Naive thymus-derived CD8-positive, alpha-beta T cell (primary cell): ENCODE data around the gene ATP6V0A4. TPM values are rescaled to one million over a fixed set of nuclear protein-coding genes. Genes with fewer than 3 reads are reported as not detected.
"Not testable (repeated sequence)": the region's sequence is repeated elsewhere in the genome, so short reads cannot be mapped to it uniquely, and the experiment has no call there.

Experiments
- ATAC-seq, 2 donors: fragments of 150-1000 bp; cut with Tn5 transposase in 1 of 2; sonication (Bioruptor Pico), chemical (Tn5 transposase) in 1 of 2; 1 replicate in 1 of 2; 2 replicates in 1 of 2; pipeline ENCODE4 v1.10.0; 2021; ENCODE audit warnings: mild to moderate bottlenecking in 2 of 2, moderate library complexity in 2 of 2
- POLR2A ChIA-PET: fragments of 350-600 bp; sonication (Branson Sonifier 250); formaldehyde crosslinking; loops from one replicate; lab custom pipeline; 2021; ENCODE audit warnings: antibody characterized with exemption; lab: Charles Lee
- DNase-seq, 10 donors: peaks; one replicate each; pipeline versions ENCODE4 v3.0.0 to v3.0.0-alpha.2; 2020 to 2022
- H3K27ac Mint-ChIP-seq, 10 donors: one replicate each; pipeline ENCODE4 v1.8.0; 2020 to 2022; ENCODE audit warnings: mild to moderate bottlenecking in 10 of 10, mixed read lengths in 10 of 10, moderate library complexity in 4 of 10, inconsistent platforms in 1 of 10
- H3K27me3 Mint-ChIP-seq, 5 donors: one replicate each; pipeline ENCODE4 v1.8.0; 2021 to 2022; ENCODE audit warnings: mixed read lengths in 5 of 5
- H3K36me3 Mint-ChIP-seq, 3 donors: one replicate each; pipeline ENCODE4 v1.8.0; 2020 to 2022; ENCODE audit warnings: mixed read lengths in 3 of 3, mild to moderate bottlenecking in 2 of 3, inconsistent platforms in 1 of 3
- H3K4me1 Mint-ChIP-seq, 4 donors: one replicate each; pipeline ENCODE4 v1.8.0; 2021 to 2022; ENCODE audit warnings: mixed read lengths in 4 of 4
- H3K4me3 Mint-ChIP-seq, 10 donors: one replicate each; pipeline ENCODE4 v1.8.0; 2020 to 2022; ENCODE audit warnings: mild to moderate bottlenecking in 10 of 10, mixed read lengths in 10 of 10, moderate library complexity in 6 of 10, inconsistent platforms in 1 of 10
- H3K9me3 Mint-ChIP-seq, 9 donors: one replicate each; pipeline ENCODE4 v1.8.0; 2020 to 2022; ENCODE audit warnings: mixed read lengths in 9 of 9, mild to moderate bottlenecking in 3 of 9, inconsistent platforms in 1 of 9, moderate library complexity in 1 of 9
- polyA plus RNA-seq, 3 donors: library from polyadenylated mRNA; unstranded; fragments of 300-500 nt; fragmentation: Illumina TruSeq; gene quantifications; one replicate each; pipeline ENCODE4 v1.2.3, GENCODE V29; 2021
- total RNA-seq, 8 experiments: library from RNA in 2 of 8; stranded (reverse) in 2 of 8; gene quantifications; one replicate each; pipeline ENCODE4 v1.2.3 and lab custom pipeline; 2021 to 2026

Gene ATP6V0A4
- total and polyA plus RNA-seq, 5 experiments from 2014 or later, result not detected

DNA sequence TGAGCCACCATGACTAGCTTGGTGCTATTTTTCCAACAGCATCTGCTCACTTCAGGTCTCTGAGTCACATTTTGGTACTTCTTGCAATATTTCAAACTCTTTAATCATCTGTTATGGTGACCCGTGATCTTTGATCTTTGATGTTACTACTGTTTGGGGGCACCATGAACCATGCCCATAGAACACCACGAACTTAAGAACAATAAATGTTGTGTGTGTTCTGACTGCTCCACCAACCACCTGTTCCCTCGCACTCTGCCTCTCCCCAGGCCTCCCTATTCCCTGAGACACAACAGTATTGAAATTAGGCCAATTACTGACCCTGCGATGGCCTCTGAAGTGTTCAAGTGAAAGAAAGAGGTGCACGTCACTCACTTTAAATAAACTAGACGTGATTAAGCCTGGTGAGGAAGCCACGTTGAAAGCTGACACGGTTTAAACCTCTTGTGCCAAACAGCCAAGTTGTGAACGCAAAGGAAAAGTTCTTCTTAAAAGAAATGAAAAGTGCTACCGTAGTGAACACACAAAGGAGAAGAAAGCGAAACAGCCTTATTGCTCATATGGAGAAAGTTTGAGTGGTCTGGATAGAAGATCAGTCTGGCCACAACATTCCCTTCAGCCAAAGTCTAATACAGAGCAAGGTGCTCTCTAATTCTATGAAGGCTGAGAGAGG, 27.2 kb upstream of the ATP6V0A4 start:
- Mint-ChIP-seq H3K9me3 (peaks cover 0 to 5% (median 0%) of the 10 kb centered on the region in 9 donors), H3K4me3 (no peak overlapping the region), H3K27me3 (peaks cover 0 to 7% (median 0%) of the 10 kb centered on the region in 5 donors), H3K27ac (no peak overlapping the region), H3K4me1 (peaks cover 0 to 6% (median 1%) of the 10 kb centered on the region in 4 donors), H3K36me3 (peaks cover 0 to 5% (median 0%) of the 10 kb centered on the region in 3 donors)
- POLR2A ChIA-PET, result no interaction called here
- no peak for ATAC-seq
- DNase-seq, result no peak

DNA sequence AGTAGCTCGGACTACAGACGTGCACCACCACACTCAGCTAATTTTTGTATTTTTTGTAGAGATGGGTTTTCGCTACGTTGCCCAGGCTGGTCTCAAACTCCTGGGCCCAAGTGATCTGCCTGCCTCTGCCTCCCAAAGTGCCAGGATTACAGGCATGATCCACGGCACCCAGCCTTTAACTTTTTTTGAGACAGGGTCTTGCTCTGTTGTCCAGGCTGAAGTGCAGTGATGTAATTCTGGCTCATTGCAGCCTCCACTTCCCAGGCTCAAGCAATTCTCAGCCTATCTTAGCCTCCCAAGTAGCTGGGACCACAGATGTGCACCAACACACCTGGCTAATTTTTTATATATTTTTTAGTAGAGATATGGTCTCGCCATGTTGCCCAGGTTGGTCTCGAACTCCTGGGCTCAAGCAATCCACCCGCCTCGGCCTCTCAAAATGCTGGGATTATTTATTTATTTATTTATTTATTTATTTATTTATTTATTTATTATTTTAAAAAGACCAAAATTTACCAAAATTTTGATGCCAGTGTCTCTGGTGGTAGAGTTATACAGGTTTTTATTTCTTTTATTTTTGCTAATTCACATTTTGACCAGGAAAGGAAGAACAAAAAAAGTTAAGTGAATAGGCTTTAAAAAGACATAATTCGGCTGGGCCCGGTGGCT, 25.0 kb upstream of the ATP6V0A4 start:
- POLR2A ChIA-PET, result no interaction called here
- H3K27me3 Mint-ChIP-seq, result peaks cover 0 to 7% (median 0%) of the 10 kb centered on the region in 5 donors
- peaks cover 0 to 12% (median 2%) of the 10 kb centered on the region in 9 donors for H3K9me3 Mint-ChIP-seq
- peaks cover 0 to 5% (median 0%) of the 10 kb centered on the region in 3 donors for H3K36me3 Mint-ChIP-seq
- no peak for DNase-seq
- H3K27ac Mint-ChIP-seq, result no peak overlapping the region
- peaks cover 0 to 6% (median 1%) of the 10 kb centered on the region in 4 donors for H3K4me1 Mint-ChIP-seq
- no peak for ATAC-seq
- H3K4me3 Mint-ChIP-seq, result no peak overlapping the region

DNA sequence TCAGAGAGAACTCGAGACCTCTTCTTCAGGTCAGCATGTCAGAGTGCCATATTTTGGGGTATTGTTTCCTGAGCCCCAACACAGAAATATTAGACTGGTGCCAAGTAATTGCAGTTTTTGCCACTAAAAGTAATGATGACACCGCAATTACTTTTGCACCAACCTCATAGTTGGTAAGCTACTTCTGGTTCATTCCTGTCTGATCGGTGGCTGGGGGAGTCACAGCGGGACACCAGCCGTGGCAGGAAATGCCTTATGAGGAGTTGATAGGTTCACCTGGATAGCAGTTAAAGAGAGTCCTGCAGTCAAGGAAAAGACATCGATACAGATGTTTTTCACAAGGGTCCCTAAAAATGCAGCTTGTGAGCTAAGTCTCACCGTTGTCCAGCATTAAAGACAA, 23.9 kb upstream of the ATP6V0A4 start:
- no peak overlapping the region for H3K27ac Mint-ChIP-seq

DNA sequence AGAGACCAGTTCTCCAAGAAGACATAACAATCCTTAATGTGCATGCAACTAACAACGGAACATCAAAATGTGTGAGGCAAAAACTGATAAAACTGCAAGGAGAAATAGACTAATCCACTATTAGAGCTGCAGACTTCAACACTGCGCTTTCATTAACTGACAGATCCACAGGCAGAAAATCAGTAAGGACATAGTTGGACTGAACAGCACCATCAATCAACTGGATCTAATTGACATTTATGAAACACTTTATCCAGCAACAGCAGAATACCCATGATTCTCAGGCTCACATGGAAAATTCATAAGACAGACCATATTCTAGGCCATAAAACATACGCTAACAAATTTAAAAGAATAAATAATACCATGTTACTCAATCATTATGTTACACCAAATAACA, 21.6 kb upstream of the ATP6V0A4 start:
- H3K27ac Mint-ChIP-seq, result no peak overlapping the region
- H3K36me3 Mint-ChIP-seq, result no peaks in the 10 kb centered on the region
- H3K4me3 Mint-ChIP-seq, result no peak overlapping the region
- no peaks in the 10 kb centered on the region for H3K4me1 Mint-ChIP-seq
- H3K9me3 Mint-ChIP-seq, result peaks cover 0 to 12% (median 0%) of the 10 kb centered on the region in 9 donors
- H3K27me3 Mint-ChIP-seq, result no peaks in the 10 kb centered on the region
- POLR2A ChIA-PET, result no interaction called here
- no peak for ATAC-seq
- DNase-seq, result no peak

More for the DNA sequence above, 23.9 kb upstream of the ATP6V0A4 start:
- Mint-ChIP-seq H3K9me3 (peaks cover 0 to 12% (median 2%) of the 10 kb centered on the region in 9 donors), H3K36me3 (peaks cover 0 to 5% (median 0%) of the 10 kb centered on the region in 3 donors), H3K27me3 (peaks cover 0 to 7% (median 0%) of the 10 kb centered on the region in 5 donors), H3K4me3 (no peak overlapping the region), H3K4me1 (peaks cover 0 to 6% (median 1%) of the 10 kb centered on the region in 4 donors)
- no peak for ATAC-seq
- no peak for DNase-seq
- POLR2A ChIA-PET, result interaction anchor here (0.5 kb wide), 1 partner anchor 780 kb away, joined by 5 read pairs; no protein-coding TSS in a partner anchor

DNA sequence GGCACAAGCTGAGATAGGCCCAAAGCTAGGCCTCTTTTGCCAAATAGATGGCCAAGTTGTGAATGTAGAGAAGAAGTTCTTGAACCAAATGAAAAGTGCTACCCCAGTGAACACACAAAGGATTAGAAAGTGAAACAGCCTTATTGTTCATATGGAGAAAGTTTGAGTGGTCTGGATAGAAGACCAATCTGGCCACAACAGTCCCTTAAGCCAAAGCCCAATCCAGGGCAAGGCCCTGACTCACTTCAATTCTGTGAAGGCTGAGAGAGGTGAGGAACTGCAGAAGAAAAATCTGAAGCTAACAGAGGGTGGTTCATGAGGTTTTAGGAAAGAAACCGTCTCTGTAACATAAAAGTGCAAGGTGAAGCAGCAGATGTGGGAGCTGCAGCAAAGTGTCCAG, 18.7 kb upstream of the ATP6V0A4 start:
- DNase-seq (no peak), ATAC-seq (no peak)
- no peak overlapping the region for H3K4me3 Mint-ChIP-seq
- H3K36me3 Mint-ChIP-seq, result no peaks in the 10 kb centered on the region
- no peak overlapping the region for H3K27ac Mint-ChIP-seq
- POLR2A ChIA-PET, result no interaction called here
- H3K4me1 Mint-ChIP-seq, result no peaks in the 10 kb centered on the region
- H3K9me3 Mint-ChIP-seq, result peaks cover 0 to 12% (median 0%) of the 10 kb centered on the region in 9 donors
- H3K27me3 Mint-ChIP-seq, result no peaks in the 10 kb centered on the region

DNA sequence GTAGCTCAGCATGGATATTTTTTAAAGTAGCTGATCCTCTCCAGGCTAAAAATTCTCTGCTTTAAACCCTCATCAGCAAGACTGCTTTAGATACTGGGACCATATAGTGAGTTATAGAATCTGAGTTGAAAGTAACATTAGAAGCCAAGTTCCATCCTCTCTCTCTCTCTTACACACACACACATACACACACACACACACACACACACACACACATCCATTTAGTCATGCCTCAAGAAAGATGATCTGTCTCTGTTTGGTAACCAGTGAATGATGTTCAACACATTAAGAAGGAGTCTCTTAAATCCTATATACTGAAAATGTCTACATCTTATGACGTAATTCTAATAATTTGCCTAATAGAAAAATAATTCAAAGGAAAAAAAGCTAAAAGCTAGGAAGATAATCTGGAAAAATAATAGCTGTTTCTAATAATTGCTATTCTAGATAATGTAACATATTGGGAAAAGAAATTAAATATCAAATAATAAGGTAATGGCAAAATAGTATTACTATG, 16.9 kb upstream of the ATP6V0A4 start:
- Mint-ChIP-seq H3K27ac (no peak overlapping the region), H3K36me3 (no peaks in the 10 kb centered on the region), H3K4me1 (no peaks in the 10 kb centered on the region), H3K4me3 (no peak overlapping the region), H3K9me3 (peaks cover 0 to 12% (median 0%) of the 10 kb centered on the region in 9 donors), H3K27me3 (no peaks in the 10 kb centered on the region)
- POLR2A ChIA-PET, result no interaction called here
- DNase-seq, result no peak
- no peak for ATAC-seq

DNA sequence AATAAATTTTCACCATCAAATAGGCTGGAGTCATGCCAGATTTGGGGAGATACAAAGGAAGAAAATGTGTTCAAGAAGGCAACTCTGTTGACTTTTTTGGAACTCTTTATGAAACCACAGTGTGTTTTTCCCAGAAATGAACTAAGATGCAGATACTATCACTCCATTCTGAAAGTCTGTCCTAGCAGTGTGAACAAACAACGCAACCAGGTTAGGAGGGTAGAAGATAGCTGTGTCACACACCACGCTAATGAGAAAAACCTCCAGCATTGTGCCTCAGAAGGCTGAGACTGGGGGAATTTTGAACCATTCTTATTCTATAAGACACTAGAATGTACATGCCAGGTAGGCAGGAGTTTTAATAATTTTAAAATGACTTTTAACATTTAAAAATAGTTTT, 15.9 kb upstream of the ATP6V0A4 start:
- ATAC-seq (no peak), DNase-seq (no peak)
- Mint-ChIP-seq H3K9me3 (peaks cover 0 to 6% (median 0%) of the 10 kb centered on the region in 9 donors), H3K27ac (no peak overlapping the region), H3K4me1 (no peaks in the 10 kb centered on the region), H3K36me3 (no peaks in the 10 kb centered on the region), H3K4me3 (no peak overlapping the region), H3K27me3 (no peaks in the 10 kb centered on the region)
- POLR2A ChIA-PET, result no interaction called here

DNA sequence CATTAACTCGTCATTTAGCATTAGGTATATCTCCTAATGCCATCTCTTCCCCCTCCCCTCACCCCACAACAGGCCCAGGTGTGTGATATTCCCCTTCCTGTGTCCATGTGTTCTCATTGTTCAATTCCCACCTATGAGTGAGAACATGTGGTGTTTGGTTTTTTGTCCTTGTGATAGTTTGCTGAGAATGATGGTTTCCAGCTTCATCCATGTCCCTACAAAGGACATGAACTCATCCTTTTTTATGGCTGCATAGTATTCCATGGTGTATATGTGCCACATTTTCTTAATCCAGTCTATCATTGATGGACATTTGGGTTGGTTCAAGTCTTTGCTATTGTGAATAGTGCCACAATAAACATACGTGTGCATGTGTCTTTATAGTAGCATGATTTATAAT, 13.3 kb upstream of the ATP6V0A4 start:
- H3K27ac Mint-ChIP-seq, H3K9me3 Mint-ChIP-seq, DNase-seq, H3K27me3 Mint-ChIP-seq, POLR2A ChIA-PET, H3K4me1 Mint-ChIP-seq, ATAC-seq, H3K4me3 Mint-ChIP-seq: not testable (repeated sequence)
- H3K36me3 Mint-ChIP-seq, result peaks cover 0 to 10% (median 4%) of the 10 kb centered on the region in 3 donors

DNA sequence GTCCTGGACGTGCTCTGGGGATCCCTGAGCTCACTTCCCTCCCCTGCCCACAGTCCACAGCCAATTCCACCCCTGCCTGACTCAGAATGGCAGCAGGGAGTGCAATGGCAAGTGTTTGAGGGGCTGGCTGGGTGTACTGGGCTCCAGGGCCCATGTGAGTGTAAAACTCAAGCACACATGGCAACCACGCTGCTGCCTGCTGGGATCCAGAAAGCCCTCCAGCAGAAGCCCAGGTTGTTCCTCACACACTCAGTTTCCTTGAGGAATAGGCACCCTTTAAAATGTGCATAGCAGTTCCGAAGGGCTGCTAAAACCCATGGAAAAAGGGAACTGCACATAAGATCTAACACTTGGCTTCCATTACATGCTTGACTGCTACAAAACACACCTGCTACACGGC, 11.3 kb upstream of the ATP6V0A4 start:
- no peak for DNase-seq
- POLR2A ChIA-PET, result no interaction called here
- H3K4me3 Mint-ChIP-seq, result no peak overlapping the region
- H3K27ac Mint-ChIP-seq, result peak overlapping the region in 1 of 10 donors; percentile 38
- peaks cover 0 to 8% (median 0%) of the 10 kb centered on the region in 9 donors for H3K9me3 Mint-ChIP-seq
- no peaks in the 10 kb centered on the region for H3K4me1 Mint-ChIP-seq
- no peak for ATAC-seq
- no peaks in the 10 kb centered on the region for H3K27me3 Mint-ChIP-seq
- peaks cover 0 to 10% (median 4%) of the 10 kb centered on the region in 3 donors for H3K36me3 Mint-ChIP-seq

DNA sequence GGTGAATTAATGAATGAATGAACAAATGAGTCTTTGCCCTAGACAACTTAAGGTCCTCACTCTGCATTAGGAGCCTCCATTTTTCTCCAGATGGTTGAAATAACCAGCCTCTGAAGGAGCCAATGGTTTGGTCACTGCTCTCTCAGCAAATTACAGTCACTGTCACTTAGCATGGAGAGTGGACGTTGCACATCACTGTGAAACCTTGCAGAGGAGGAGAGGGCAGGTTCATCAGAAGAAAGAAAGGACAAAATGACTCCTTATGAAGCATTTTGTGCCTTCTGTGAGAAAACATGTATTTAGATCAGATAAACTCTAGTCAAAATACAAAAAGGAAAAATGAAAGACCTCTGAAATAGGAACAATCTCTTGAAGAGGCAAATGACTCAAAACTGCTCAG, 6.6 kb upstream of the ATP6V0A4 start:
- POLR2A ChIA-PET, result no interaction called here
- ATAC-seq, result no peak
- peak overlapping the region in 1 of 10 donors; percentile 19 for H3K27ac Mint-ChIP-seq
- H3K4me1 Mint-ChIP-seq, result no peaks in the 10 kb centered on the region
- H3K9me3 Mint-ChIP-seq, result peaks cover 0 to 8% (median 0%) of the 10 kb centered on the region in 9 donors
- no peaks in the 10 kb centered on the region for H3K27me3 Mint-ChIP-seq
- no peak for DNase-seq
- no peak overlapping the region for H3K4me3 Mint-ChIP-seq
- peaks cover 0 to 10% (median 4%) of the 10 kb centered on the region in 3 donors for H3K36me3 Mint-ChIP-seq

DNA sequence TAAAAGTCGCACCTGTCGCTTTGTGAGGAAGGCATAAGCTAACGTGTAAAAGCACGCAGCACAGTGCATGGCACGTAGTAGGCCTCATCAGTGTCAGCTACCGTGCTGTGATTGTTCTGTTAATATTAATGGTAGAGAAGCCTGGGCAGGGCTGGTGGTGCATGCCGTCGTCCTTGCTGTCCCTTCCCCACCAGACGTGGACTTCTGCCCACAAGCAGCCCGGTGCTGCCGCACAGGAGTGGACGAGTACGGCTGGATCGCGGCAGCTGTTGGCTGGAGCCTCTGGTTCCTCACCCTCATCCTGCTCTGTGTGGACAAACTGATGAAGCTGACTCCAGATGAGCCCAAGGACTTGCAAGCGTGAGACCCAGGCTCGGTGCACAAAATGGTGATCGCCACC, 4.7 kb upstream of the ATP6V0A4 start:
- ATAC-seq (no peak), DNase-seq (no peak)
- POLR2A ChIA-PET, result no interaction called here
- Mint-ChIP-seq H3K27me3 (peaks cover 0 to 3% (median 0%) of the 10 kb centered on the region in 5 donors), H3K4me3 (no peak overlapping the region), H3K9me3 (peaks cover 0 to 4% (median 0%) of the 10 kb centered on the region in 9 donors), H3K4me1 (peaks cover 4 to 7% (median 6%) of the 10 kb centered on the region in 4 donors), H3K27ac (peak overlapping the region in 1 of 10 donors; percentile 80), H3K36me3 (peaks cover 0 to 4% (median 0%) of the 10 kb centered on the region in 3 donors)

DNA sequence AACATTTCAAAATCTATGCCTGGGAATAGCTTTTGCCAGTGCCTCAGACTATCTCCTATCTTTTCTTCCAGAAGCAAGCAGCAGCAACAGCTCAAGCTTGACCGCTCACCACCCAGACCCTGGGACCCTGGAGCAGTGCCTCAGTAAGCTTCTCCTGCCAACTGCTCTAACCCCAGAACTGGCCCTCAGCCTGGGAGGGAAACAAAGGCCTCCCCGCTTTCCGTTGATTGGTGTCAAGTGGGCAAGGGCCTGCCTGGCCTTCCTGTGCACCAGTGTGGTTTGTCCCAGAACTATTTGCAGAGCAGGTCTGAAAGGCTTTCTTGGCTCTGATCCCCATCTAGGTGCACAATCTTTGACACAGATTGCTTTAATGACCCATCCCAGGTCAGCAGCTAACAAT, 3.3 kb upstream of the ATP6V0A4 start:
- peaks cover 0 to 6% (median 0%) of the 10 kb centered on the region in 9 donors for H3K9me3 Mint-ChIP-seq
- peaks cover 0 to 3% (median 0%) of the 10 kb centered on the region in 5 donors for H3K27me3 Mint-ChIP-seq
- DNase-seq, result no peak
- no peaks in the 10 kb centered on the region for H3K36me3 Mint-ChIP-seq
- no peak for ATAC-seq
- no peak overlapping the region for H3K27ac Mint-ChIP-seq
- no peak overlapping the region for H3K4me3 Mint-ChIP-seq
- POLR2A ChIA-PET, result no interaction called here
- peaks cover 7 to 13% (median 10%) of the 10 kb centered on the region in 4 donors for H3K4me1 Mint-ChIP-seq
